Measurements from ENCODE around the gene KRT15.

Gene KRT15

GRCh38 chr17:41476866-41477815 is 41.5 kb downstream of the KRT15 start:
- no peak for DNase-seq

GRCh38 chr17:41475421-41475820 is 43.3 kb downstream of the KRT15 start:
- DNase-seq, result no peak

GRCh38 chr17:41474863-41475262 is 43.8 kb downstream of the KRT15 start:
- DNase-seq, result no peak

- no peak for DNase-seq
Observed at GRCh38 chr17:41468346-41468745, 50.3 kb downstream of the KRT15 start.

- DNase-seq, result no peak
Observed at GRCh38 chr17:41467561-41467960, 51.1 kb downstream of the KRT15 start.

GRCh38 chr17:41466988-41467387 is 51.7 kb downstream of the KRT15 start, which contains the start of gene KRT32:
TSS of gene KRT32 (minus strand) at chr17:41467386. CDS start at chr17:41467325, 61 bp downstream.
- DNase-seq, result no peak

- peak; percentile 33 for DNase-seq
Observed at GRCh38 chr17:41464682-41465081, 54.0 kb downstream of the KRT15 start.

GRCh38 chr17:41464173-41464572 is 54.5 kb downstream of the KRT15 start:
- no peak for DNase-seq

GRCh38 chr17:41463746-41464145 is 54.9 kb downstream of the KRT15 start:
- DNase-seq, result no peak
